HAP-1 (cell line): ENCODE results near the gene RASAL1.
"Not testable (repeated sequence)": the region's sequence is repeated elsewhere in the genome, so short reads cannot be mapped to it uniquely, and the experiment has no call there.

Source experiments
- DNase-seq, 2 experiments: peaks; one replicate each; pipeline ENCODE4 v3.0.0-alpha.2; 2016 to 2020; ENCODE audit warnings: low spot score in 2 of 2
- H3K27me3 ChIP-seq: fragments of 250-450 bp; sonication (Bioruptor Pico); 2 replicates; pipeline ENCODE4 v1.5.1; 2020; ENCODE audit warnings: low read depth, mild to moderate bottlenecking, moderate library complexity
- H3K36me3 ChIP-seq: fragments of 250-450 bp; sonication (Bioruptor Pico); replicated peaks from 2 replicates; pipeline ENCODE4 v1.5.1; 2020; ENCODE audit warnings: mild to moderate bottlenecking
- H3K4me1 ChIP-seq: fragments of 250-450 bp; sonication (Bioruptor Pico); 2 replicates; pipeline ENCODE4 v1.5.1; 2020; ENCODE audit warnings: mild to moderate bottlenecking
- H3K4me3 ChIP-seq: fragments of 250-450 bp; sonication (Bioruptor Pico); 2 replicates; pipeline ENCODE4 v1.5.1; 2020; ENCODE audit warnings: mild to moderate bottlenecking, moderate library complexity
- H3K9me3 ChIP-seq: fragments of 250-450 bp; sonication (Bioruptor Pico); 2 replicates; pipeline ENCODE4 v1.5.1; 2020; ENCODE audit warnings: mild to moderate bottlenecking, moderate library complexity
- in situ Hi-C: fragments of 300-500 bp; cut with MboI; formaldehyde crosslinking; loops from 3 replicates; pipeline ENCODE4 v1.14.3; 2020; ENCODE audit warnings: low sequenced_read_pairs, inconsistent platforms, mixed read lengths

The RASAL1 gene

DNA sequence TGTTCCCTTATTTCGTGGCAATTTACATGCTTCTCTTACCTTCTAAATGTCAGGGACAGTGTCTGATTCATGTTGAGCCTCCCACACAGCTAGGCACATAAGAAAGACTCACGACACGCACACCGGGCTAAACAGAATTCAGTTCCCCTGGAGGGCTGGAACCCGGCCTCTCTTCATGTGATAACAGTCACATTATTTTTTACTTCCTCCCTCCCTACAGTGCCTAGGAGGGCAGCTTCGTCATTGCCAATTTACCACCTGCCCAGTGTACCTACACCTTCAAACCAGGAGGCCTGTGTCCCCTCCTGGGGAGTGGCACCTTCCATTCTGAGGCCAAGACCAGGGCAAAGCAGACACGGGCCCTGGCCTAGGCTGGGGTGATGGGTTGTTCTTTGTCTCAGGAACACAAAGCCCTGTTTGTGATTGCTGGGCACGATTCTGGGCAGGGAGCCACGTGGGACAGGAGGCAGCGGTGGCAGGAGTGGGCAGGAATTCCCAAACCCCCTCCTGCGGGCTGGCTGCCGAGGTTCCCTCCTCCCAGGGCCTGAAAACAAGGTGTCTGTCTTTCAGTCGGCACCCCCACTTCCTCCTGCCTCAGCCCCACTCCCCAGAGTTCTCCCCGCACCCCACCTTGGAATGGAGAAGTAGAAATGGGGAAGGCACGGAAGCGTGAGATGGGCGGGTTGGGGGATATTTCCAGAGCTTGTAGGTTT lies 6.8 kb upstream of the RASAL1 start:
- no peaks in the 10 kb centered on the region for H3K9me3 ChIP-seq
- in situ Hi-C loops: no loop called here
- no peaks in the 10 kb centered on the region for H3K27me3 ChIP-seq
- H3K36me3 ChIP-seq: no peaks in the 10 kb centered on the region
- no peak overlapping the region for H3K4me3 ChIP-seq
- no peak for DNase-seq
- no peaks in the 10 kb centered on the region for H3K4me1 ChIP-seq

DNA sequence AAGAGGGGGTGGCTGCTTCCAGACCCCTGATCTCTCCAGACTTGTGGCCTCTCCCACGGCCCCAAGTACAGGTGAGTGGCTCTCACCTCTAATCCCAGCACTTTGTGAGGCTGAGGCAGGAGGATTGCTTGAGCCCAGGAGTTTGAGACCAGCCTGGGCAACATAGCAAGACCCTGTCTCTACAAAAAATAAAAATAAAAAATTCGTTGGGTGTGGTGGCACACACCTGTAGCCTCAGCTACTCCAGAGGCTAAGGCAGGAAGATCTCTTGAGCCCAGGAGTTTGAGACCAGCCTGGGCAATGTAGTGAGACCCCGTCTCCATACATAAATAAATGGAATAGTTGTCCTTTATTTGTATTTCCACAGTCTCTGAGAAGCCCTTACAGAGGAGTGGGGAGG lies 6.2 kb upstream of the RASAL1 start:
- H3K4me3 ChIP-seq, H3K27me3 ChIP-seq, H3K36me3 ChIP-seq, in situ Hi-C loops, H3K4me1 ChIP-seq, DNase-seq, H3K9me3 ChIP-seq: not testable (repeated sequence)

DNA sequence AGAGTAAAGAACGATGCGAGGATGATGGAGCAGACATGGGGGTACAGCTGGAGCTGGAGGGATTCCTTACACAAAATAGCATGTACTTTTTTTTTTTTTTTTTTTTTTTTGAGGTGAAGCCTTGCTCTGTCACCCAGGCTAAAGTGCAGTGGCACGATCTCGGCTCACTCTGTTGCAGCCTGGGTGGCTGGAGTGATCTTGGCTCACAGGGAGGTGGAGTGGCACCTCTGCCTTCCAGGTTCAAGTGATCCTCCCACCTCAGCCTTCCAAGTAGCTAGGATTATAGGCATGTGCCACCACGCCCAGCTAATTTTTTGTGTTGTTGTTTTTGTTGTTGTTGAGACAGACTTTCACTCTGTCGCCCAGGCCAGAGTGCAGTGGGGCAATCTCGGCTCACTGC lies 5.1 kb upstream of the RASAL1 start:
- in situ Hi-C loops: no loop called here
- Histone ChIP-seq H3K4me3 (no peak overlapping the region), H3K4me1 (peaks cover 4% of the 10 kb centered on the region; the same call in 1 of the 2 replicates), H3K36me3 (no peaks in the 10 kb centered on the region), H3K9me3 (no peaks in the 10 kb centered on the region), H3K27me3 (no peaks in the 10 kb centered on the region)
- DNase-seq: no peak

DNA sequence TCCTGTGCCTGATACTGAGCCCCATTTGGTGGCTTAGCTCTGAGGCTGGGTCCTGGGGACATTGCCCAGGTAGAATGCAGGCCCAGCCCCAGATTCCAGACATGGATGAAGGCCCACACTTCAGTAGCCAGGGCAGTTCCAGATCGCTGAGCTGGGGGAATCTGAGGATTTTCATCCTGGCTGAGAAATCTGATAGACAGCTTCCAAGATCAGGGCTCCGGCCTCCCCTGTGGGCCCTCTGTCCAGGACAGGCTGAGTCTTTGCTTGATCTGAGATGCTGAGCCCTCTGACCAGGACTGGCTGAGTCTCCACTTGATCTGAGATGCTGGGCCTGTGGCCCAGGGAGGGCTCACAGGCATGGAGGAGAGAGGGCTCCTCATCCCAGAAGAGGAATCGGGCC lies 3.3 kb upstream of the RASAL1 start:
- no peaks in the 10 kb centered on the region for H3K9me3 ChIP-seq
- no peak for DNase-seq
- no peak overlapping the region for H3K4me3 ChIP-seq
- peaks cover 4% of the 10 kb centered on the region; the same call in 1 of the 2 replicates for H3K4me1 ChIP-seq
- H3K27me3 ChIP-seq: no peaks in the 10 kb centered on the region
- in situ Hi-C loops: no loop called here
- no peaks in the 10 kb centered on the region for H3K36me3 ChIP-seq

DNA sequence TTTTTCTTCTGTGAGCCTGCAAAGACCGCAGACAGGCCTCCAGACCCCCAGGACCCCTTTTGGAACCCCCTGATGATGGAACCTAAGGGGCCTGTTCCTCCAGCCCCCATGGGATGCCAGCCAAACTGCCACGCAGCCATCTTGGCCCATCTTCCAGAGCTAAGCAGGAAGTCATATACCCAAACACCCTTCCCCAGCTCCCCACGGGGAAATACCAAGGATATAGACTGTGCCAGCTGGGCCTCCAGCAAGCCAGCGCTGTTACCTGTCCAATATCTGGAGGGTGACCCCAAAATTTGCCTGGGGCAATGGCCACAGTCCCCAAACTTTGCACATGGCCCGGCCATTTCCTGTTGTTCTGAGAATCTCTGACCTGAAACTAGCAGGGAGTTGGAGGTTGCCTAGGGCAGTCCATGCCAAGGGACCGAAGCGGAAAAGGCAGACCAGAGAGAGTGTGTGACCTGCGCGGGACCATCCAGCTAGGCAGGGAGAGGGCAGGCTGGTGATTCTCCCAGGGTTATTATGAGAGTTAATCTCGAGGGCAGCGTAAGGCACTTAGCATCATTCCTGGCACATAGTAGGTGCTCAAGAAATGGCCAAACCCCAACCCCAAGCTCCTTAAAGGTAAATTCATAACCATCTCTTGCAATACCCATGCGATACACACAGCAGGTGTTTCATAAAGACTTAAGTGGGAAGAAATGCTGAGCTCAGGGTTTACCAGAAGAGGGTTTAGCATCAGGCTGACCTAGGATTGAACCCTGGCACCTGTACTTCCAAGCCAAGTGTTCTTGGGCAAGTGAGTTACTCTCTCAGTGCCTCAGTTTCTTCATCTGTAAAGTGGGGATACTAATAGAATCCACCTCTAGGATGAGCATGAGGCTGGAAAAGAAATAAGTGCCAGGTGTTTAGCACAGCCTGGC lies 2.6 kb upstream of the RASAL1 start:
- Histone ChIP-seq H3K36me3 (no peaks in the 10 kb centered on the region), H3K4me3 (no peak overlapping the region), H3K9me3 (no peaks in the 10 kb centered on the region), H3K4me1 (peaks cover 4% of the 10 kb centered on the region; the same call in 1 of the 2 replicates), H3K27me3 (no peaks in the 10 kb centered on the region)
- no peak for DNase-seq
- in situ Hi-C loops: no loop called here

DNA sequence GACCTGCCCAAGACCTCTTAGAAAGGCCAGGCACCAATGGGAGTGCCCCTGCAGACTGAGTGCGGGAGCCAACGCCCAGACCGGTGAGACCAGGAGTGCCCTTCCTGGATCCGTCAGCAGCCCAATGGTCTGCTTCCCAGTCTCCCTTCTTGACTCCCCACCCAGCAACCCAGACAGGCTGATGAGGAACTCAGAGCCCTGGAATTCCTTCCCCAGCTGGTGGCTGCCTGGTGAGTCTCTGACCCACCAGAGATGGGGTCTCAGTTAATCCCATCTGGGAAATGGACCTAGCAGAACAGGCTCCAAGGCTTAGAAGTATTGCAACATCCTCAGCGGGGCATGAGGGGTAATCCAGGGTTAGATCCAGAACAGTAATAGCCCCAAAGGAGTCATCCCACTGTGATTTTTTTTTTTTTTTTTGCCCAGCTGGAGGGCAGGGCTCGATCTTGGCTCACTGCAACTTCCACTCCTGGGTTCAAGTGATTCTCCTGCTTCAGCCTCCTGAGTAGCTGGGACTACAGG lies 1.5 kb upstream of the RASAL1 start:
- H3K4me1 ChIP-seq: peaks cover 4% of the 10 kb centered on the region; the same call in 1 of the 2 replicates
- no peaks in the 10 kb centered on the region for H3K9me3 ChIP-seq
- no peaks in the 10 kb centered on the region for H3K36me3 ChIP-seq
- no peaks in the 10 kb centered on the region for H3K27me3 ChIP-seq
- DNase-seq: no peak
- no peak overlapping the region for H3K4me3 ChIP-seq
- in situ Hi-C loops: no loop called here

DNA sequence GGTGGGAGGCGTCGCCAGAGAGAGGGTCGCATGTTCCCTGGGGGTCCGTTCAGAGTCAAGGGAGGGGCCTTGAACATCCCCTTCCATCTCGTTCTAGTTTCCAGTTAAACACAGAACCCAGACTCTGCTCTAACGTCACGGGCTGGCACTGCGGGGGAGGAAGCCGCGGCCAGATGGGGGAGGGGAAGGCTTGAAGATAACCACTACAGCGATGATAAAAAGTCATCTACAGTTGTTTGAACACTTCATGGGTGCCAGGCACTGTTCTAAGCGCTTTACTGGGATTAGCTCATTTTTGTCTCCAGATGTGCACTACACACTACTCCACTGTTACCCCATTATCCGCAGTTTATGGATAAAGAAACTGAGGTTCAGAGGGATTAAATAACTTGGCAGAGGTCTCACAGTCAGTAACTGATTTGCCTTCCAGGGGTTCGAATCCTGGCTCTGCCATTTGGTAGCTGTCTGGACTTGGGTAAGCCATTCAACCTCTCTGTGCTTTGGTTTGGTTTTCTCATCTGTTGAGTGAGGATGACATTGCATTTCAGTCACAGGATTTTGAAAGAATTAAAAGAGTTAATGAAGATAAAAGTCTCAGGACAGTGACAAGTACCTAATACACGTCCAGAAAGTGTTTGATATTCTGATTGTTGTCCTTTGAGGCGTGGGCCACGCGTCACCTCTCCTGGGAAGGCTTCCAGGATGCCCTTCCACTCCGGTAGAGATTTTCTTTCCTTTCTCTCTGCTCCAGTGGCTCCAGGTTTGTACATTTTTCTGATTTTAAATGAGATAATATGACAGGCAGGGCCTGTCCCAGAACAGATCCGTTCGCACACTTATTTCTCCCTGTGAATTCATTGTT lies 798 bp upstream of the RASAL1 start:
- no peaks in the 10 kb centered on the region for H3K9me3 ChIP-seq
- H3K4me3 ChIP-seq: no peak overlapping the region
- no peak for DNase-seq
- H3K27me3 ChIP-seq: no peaks in the 10 kb centered on the region
- H3K4me1 ChIP-seq: peaks cover 4% of the 10 kb centered on the region; the same call in 1 of the 2 replicates
- no peaks in the 10 kb centered on the region for H3K36me3 ChIP-seq
- in situ Hi-C loops: no loop called here

DNA sequence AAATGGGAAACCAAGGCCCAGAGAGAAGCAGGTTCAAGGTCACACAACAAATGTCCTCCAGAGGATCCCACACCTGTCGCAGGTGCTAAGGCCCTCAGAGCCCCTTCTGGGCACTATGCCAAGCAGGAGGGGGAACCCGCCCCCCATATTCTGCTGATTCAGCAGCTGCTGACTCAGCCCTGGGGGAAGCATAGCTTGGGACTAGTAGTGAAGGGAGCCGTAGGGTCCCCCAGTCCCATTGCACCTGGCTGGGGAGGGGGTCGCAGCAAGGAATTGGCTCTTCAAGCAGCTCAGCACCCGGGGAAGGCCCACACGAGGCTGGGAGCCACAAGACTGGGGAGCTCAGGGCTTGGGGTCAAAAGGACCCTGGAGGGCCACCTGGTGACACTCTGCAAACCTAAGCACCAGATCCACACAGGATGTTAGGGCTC lies 1.0 kb downstream of the RASAL1 start:
- Histone ChIP-seq H3K4me3 (peak overlapping the region; percentile 39), H3K36me3 (no peaks in the 10 kb centered on the region), H3K4me1 (peaks cover 4% of the 10 kb centered on the region; the same call in 1 of the 2 replicates), H3K27me3 (no peaks in the 10 kb centered on the region), H3K9me3 (no peaks in the 10 kb centered on the region)
- no peak for DNase-seq
- in situ Hi-C loops: no loop called here

DNA sequence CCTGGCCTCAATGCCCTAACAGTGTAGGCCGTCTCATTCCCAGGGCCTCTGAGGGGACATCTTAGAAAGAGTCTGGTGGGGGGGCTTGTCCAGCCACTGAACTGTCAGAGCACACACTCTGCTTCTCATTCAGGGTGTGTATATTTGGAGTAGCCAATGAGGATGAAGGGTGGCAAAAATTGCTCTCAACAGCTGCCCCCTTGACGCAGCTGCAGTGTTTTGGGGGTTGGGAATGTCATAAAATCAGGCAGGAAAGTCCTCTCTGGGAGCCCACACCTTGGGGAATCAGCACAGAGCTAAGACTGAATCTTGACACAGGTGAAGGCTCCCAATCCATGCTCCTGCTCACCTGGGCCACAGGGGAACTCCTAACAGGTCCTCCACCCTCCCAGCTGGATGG lies 1.5 kb downstream of the RASAL1 start:
- Histone ChIP-seq H3K9me3 (no peaks in the 10 kb centered on the region), H3K36me3 (no peaks in the 10 kb centered on the region), H3K4me1 (peaks cover 4% of the 10 kb centered on the region; the same call in 1 of the 2 replicates), H3K4me3 (no peak overlapping the region), H3K27me3 (no peaks in the 10 kb centered on the region)
- no peak for DNase-seq
- in situ Hi-C loops: no loop called here

DNA sequence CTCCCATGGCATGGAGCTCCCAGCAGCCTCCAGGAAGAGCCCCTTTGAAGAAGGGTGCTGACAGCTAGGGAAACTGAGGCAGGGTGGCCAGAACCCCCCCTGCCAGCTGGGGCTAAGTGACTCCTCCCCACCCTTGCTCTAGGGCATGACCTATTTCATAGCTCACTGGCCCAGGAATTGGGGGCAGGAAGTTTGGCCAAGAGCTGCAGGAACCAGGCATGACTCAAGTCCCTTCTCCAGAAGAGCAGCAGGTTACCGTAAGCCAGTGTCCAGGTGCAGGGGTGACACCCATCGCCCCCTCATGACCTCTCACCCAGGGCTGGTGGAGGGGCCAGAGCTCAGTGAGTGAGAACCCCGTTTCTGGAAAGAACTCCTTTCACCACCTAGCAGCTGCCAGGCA lies 1.9 kb downstream of the RASAL1 start:
- H3K9me3 ChIP-seq: no peaks in the 10 kb centered on the region
- no peaks in the 10 kb centered on the region for H3K27me3 ChIP-seq
- no peak for DNase-seq
- in situ Hi-C loops: no loop called here
- H3K4me3 ChIP-seq: no peak overlapping the region
- no peaks in the 10 kb centered on the region for H3K36me3 ChIP-seq
- H3K4me1 ChIP-seq: peaks cover 4% of the 10 kb centered on the region; the same call in 1 of the 2 replicates

DNA sequence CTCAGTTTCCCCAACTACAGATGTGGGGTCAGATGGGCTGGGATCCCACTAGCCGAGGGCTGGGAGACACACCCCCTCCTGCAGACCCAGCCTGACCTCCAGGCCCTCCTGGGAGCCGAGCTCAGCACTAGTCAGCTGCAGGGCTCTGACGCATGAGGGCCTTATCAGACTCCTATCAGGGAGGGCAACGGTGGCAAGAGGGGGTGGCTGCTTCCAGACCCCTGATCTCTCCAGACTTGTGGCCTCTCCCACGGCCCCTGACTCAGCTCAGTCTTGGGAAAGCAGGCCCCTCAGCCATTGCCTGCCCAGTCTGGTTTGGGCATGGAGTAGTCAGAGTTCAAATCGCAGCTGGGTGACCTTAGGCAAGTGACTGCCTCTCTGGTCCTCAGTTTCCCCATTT lies 2.5 kb downstream of the RASAL1 start:
- in situ Hi-C loops: no loop called here
- no peak for DNase-seq
- H3K9me3 ChIP-seq: no peaks in the 10 kb centered on the region
- H3K4me3 ChIP-seq: no peak overlapping the region
- H3K4me1 ChIP-seq: peaks cover 4% of the 10 kb centered on the region; the same call in 1 of the 2 replicates
- H3K36me3 ChIP-seq: no peaks in the 10 kb centered on the region
- no peaks in the 10 kb centered on the region for H3K27me3 ChIP-seq

DNA sequence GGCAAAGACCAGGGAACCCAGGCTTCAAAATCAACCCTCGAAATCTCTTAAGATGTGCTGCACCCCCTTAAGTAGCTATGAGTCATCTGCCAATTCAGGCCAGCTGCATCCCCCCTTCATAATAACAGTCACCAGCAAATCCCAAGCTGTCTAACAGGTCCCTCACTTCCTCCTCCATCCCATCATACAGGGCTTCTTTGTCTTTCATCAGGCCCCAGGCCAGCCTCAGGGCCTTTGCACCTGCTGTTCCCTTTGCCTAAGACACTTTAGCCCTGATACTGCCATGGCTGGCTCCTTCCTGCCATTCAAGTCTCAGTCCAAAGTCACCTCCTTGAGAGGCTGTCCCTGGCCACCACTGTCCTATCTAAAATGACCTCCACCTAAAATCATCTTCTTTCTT lies 4.0 kb downstream of the RASAL1 start:
- Histone ChIP-seq H3K27me3 (no peaks in the 10 kb centered on the region), H3K9me3 (no peaks in the 10 kb centered on the region), H3K4me3 (no peak overlapping the region), H3K4me1 (peaks cover 4% of the 10 kb centered on the region; the same call in 1 of the 2 replicates), H3K36me3 (no peaks in the 10 kb centered on the region)
- no peak for DNase-seq
- in situ Hi-C loops: no loop called here

DNA sequence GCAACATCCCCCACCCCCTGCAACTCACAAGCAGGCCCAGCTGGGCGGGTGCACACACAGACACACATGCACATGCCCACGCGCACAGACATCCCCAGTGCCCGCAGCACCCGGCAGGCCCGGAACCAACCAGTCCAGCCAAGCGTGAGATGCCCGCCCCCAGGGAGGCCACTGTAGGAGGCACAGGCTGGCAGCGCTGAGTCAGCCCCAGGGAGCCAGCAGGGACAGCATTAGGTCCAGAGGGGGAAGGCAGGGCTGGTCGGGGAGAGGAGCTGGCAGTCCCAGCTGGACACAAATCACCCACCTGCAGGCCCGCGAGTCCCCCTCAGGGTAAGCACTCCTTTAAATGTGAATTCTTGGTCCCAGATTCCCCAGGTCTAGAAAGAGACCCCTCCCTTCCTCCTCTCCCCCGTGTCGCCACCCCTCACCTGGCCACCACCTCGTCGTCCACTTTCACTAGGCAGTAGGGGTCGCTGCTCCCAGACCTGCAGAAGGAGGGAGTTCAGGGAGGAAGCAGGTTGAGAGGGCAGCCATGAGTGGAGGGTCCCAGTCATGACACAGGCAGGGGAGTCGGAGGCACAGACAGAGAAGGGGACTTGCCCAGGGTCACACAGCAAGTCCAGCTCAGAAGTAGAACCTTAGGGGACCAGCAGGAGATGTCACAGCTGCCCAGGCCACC lies 5.0 kb downstream of the RASAL1 start:
- Histone ChIP-seq H3K9me3 (no peaks in the 10 kb centered on the region), H3K27me3 (no peaks in the 10 kb centered on the region; the same call in 1 of the 2 replicates), H3K4me1 (no peaks in the 10 kb centered on the region), H3K4me3 (no peak overlapping the region), H3K36me3 (no peaks in the 10 kb centered on the region)
- in situ Hi-C loops: no loop called here
- DNase-seq: peak in 1 of 2 experiments; percentile 45
